ENCODE data around the gene TPM3. TPM values are rescaled to one million over a fixed set of nuclear protein-coding genes. Genes with fewer than 3 reads are reported as not detected.

Gene TPM3
- total and polyA plus RNA-seq, 7 donors = 68.1 to 456 (median 175) TPM

DNA sequence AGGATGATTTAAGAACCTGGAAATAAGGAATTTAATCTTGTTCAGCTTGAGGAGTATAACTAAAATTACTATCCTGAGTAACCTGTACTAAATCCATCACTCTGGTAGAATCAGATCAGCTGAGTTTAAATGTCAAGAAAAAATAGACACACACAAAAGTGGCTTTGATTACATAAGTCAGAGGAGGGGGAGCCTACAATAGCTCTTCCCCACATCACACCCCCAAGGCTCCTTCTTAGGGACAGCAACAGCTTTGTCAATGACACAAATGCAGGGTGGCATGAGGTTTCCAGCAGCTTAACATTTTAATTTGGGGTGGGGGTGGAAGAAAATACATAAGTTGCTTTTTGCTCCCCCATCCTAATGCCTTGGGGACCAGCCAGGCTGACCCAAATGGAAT lies 24.4 kb downstream of the TPM3 start:
- no peak for DNase-seq
- no peak overlapping the region for H3K4me3 ChIP-seq
- TF ChIP-seq POLR2AphosphoS5 (IDR thresholded peaks at IDR 0.05) = no peak
- no peak for TF ChIP-seq EP300 (IDR thresholded peaks at IDR 0.05)
- no peak for TF ChIP-seq POLR2A (IDR thresholded peaks at IDR 0.05)
- TF ChIP-seq, protein P1, sequence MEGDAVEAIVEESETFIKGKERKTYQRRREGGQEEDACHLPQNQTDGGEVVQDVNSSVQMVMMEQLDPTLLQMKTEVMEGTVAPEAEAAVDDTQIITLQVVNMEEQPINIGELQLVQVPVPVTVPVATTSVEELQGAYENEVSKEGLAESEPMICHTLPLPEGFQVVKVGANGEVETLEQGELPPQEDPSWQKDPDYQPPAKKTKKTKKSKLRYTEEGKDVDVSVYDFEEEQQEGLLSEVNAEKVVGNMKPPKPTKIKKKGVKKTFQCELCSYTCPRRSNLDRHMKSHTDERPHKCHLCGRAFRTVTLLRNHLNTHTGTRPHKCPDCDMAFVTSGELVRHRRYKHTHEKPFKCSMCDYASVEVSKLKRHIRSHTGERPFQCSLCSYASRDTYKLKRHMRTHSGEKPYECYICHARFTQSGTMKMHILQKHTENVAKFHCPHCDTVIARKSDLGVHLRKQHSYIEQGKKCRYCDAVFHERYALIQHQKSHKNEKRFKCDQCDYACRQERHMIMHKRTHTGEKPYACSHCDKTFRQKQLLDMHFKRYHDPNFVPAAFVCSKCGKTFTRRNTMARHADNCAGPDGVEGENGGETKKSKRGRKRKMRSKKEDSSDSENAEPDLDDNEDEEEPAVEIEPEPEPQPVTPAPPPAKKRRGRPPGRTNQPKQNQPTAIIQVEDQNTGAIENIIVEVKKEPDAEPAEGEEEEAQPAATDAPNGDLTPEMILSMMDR (IDR thresholded peaks at IDR 0.05) = no peak
- H3K36me3 ChIP-seq = peaks cover 39 to 100% (median 79%) of the 10 kb centered on the region in 4 donors
- H3K4me1 ChIP-seq = no peaks in the 10 kb centered on the region
- no peak overlapping the region for H3K27ac ChIP-seq
- no peaks in the 10 kb centered on the region for H3K27me3 ChIP-seq
- H3K9me3 ChIP-seq = no peaks in the 10 kb centered on the region
- intact Hi-C loops (cut with DNase I) = no loop called here

DNA sequence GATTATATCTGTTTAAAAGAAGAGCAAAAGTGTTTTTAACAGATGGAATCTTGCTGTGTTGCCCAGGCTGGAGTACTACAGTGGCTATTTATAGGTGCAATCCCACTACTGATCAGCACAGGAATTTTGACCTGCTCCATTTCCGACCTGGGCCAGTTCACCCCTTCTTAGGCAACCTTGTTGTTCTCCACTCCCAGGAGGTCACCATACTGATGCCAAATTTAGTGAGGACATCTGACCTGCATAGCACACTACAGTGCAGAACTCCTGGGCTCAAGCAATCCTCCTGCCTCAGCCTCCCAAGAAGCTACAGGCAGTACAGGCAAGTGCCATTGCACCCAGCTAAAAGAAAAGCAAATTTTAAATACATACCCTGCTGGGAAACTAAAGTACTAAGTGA lies 25.7 kb downstream of the TPM3 start:
- Histone ChIP-seq H3K27ac (no peak overlapping the region), H3K9me3 (no peaks in the 10 kb centered on the region), H3K36me3 (peaks cover 28 to 98% (median 68%) of the 10 kb centered on the region in 4 donors), H3K4me1 (no peaks in the 10 kb centered on the region), H3K27me3 (no peaks in the 10 kb centered on the region), H3K4me3 (no peak overlapping the region)
- intact Hi-C loops (cut with DNase I) = no loop called here
- WGBS, 2 donors = 96 to 97% methylated on average over 1 of the region's 1 CpG
- TF ChIP-seq POLR2AphosphoS5 (IDR thresholded peaks at IDR 0.05) = no peak
- TF ChIP-seq EP300 (IDR thresholded peaks at IDR 0.05) = no peak
- TF ChIP-seq, protein P1 (IDR thresholded peaks at IDR 0.05) = no peak
- TF ChIP-seq POLR2A (IDR thresholded peaks at IDR 0.05) = no peak
- DNase-seq = no peak

GRCh38 chr1:154159554-154159953 lies 32.3 kb downstream of the TPM3 start:
- intact Hi-C loops (cut with DNase I) = no loop called here
- Histone ChIP-seq H3K27ac (no peak overlapping the region), H3K9me3 (no peaks in the 10 kb centered on the region), H3K4me1 (peaks cover 0 to 16% (median 14%) of the 10 kb centered on the region in 4 donors), H3K36me3 (peaks cover 0 to 80% (median 26%) of the 10 kb centered on the region in 4 donors), H3K27me3 (no peaks in the 10 kb centered on the region), H3K4me3 (no peak overlapping the region)
- DNase-seq = no peak
- TF ChIP-seq EP300 (IDR thresholded peaks at IDR 0.05) (no peak), POLR2A (IDR thresholded peaks at IDR 0.05) (no peak), POLR2AphosphoS5 (IDR thresholded peaks at IDR 0.05) (no peak)
- TF ChIP-seq, protein P1 (IDR thresholded peaks at IDR 0.05) = no peak

- H3K4me1 ChIP-seq = peaks cover 0 to 17% (median 16%) of the 10 kb centered on the region in 4 donors
- TF ChIP-seq POLR2A (IDR thresholded peaks at IDR 0.05) (no peak), EP300 (IDR thresholded peaks at IDR 0.05) (no peak), POLR2AphosphoS5 (IDR thresholded peaks at IDR 0.05) (no peak)
- TF ChIP-seq, protein P1 (IDR thresholded peaks at IDR 0.05) = no peak
- 70 to 85% methylated on average over 8 of the region's 8 CpGs for WGBS, 2 donors
- no peak for DNase-seq
- no peaks in the 10 kb centered on the region for H3K27me3 ChIP-seq
- no peaks in the 10 kb centered on the region for H3K9me3 ChIP-seq
- H3K27ac ChIP-seq = no peak overlapping the region
- H3K36me3 ChIP-seq = peaks cover 0 to 70% (median 19%) of the 10 kb centered on the region in 4 donors
- intact Hi-C loops (cut with DNase I) = no loop called here
- H3K4me3 ChIP-seq = no peak overlapping the region
Observed at GRCh38 chr1:154158307-154159125, 33.4 kb downstream of the TPM3 start.

All from sigmoid colon (tissue), 7 donors.